Measurements from ENCODE around the gene WNT9A.
"Not testable (repeated sequence)": the region's sequence is repeated elsewhere in the genome, so short reads cannot be mapped to it uniquely, and the experiment has no call there.

WNT9A gene

GRCh38 chr1:227917081-227917950 is 30.4 kb downstream of the WNT9A start:
- no peak overlapping the region for H3K4me3 Mint-ChIP-seq

DNA sequence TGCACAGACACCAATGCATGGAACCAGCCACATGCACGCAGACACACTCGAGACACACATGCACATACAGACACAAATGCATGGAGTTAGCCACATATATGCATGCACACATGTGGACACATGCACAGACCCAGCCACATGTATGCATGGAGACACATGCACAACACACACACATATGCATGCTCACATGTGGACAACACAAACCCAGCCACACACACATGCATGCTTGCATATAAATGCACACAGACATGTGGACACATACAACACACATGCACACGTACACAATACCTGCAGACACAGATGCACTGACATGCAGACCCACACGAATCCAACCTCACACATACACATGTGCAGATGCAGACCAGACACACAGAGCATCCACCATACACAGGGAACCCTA is 31.1 kb downstream of the WNT9A start:
- intact Hi-C loops (cut with micrococcal nuclease): no loop called here
- H3K27me3 Mint-ChIP-seq: peaks cover 5% of the 10 kb centered on the region
- H3K36me3 Mint-ChIP-seq (ENCODE audit: low read depth): no peaks in the 10 kb centered on the region
- no peak overlapping the region for H3K4me3 Mint-ChIP-seq
- no peaks in the 10 kb centered on the region for H3K9me3 Mint-ChIP-seq
- no peak overlapping the region for H3K27ac Mint-ChIP-seq
- peaks cover 5% of the 10 kb centered on the region for H3K4me1 Mint-ChIP-seq (ENCODE audit: low read depth)

More at GRCh38 chr1:227917081-227917950, 30.4 kb downstream of the WNT9A start:
- no peaks in the 10 kb centered on the region for H3K9me3 Mint-ChIP-seq
- peaks cover 2% of the 10 kb centered on the region for H3K27me3 Mint-ChIP-seq
- intact Hi-C loops (cut with micrococcal nuclease): no loop called here
- H3K27ac Mint-ChIP-seq: no peak overlapping the region
- no peaks in the 10 kb centered on the region for H3K36me3 Mint-ChIP-seq (ENCODE audit: low read depth)
- peaks cover 5% of the 10 kb centered on the region for H3K4me1 Mint-ChIP-seq (ENCODE audit: low read depth)

DNA sequence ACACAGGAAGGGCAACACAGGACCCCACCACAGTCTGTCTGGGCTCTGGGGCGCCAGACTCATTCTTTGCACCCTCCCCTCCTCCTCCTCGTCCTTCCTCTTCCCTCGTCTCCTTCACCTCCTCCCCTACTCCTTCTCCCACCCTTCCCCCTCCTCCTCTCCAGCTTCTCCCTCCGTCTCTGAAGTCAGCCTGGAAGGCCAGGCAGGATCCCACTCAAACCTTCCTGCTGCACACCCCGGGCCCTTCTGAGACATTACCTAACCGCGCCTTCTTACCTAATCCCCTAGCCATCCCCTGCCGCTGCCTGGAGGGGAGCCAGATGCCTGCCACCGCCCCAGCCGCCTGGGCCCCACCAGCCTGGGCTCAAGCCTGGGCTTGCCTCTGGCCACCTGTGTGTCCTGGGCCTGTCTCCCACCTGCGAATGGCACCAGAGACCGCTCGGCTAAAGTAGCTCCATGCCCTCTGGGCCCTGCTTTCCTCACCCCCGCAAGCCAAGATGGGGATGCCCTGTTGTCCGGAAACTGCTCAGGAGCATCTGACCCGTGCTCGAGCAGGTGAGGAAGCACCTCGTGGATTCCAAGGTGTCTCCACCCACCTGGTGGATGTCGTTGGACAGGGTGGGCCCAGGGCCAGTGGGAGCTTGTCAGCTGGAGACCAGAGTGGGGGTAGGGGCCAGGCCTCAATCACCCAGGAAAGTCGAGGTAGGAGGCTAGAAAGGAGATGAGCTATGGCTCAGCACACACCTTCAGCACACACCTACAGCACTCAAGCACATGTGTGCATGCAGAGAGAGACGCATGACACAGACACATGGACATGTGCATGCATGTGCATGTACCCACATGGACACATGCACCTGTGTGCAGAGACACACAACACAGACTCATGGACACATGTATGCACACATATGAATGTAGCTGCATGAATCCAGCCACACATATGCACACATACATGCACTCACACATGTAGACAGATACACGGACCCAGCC is 31.9 kb downstream of the WNT9A start:
- H3K27ac Mint-ChIP-seq: no peak overlapping the region
- peaks cover 5% of the 10 kb centered on the region for H3K4me1 Mint-ChIP-seq (ENCODE audit: low read depth)

GRCh38 chr1:227914801-227915563 is 32.8 kb downstream of the WNT9A start:
- intact Hi-C loops (cut with micrococcal nuclease): no loop called here
- H3K4me3 Mint-ChIP-seq: no peak overlapping the region
- peaks cover 5% of the 10 kb centered on the region for H3K4me1 Mint-ChIP-seq (ENCODE audit: low read depth)
- H3K27me3 Mint-ChIP-seq: peaks cover 5% of the 10 kb centered on the region
- no peaks in the 10 kb centered on the region for H3K36me3 Mint-ChIP-seq (ENCODE audit: low read depth)
- H3K27ac Mint-ChIP-seq: no peak overlapping the region
- no peaks in the 10 kb centered on the region for H3K9me3 Mint-ChIP-seq

More for the DNA sequence above, 31.9 kb downstream of the WNT9A start:
- no peak overlapping the region for H3K4me3 Mint-ChIP-seq
- intact Hi-C loops (cut with micrococcal nuclease): no loop called here
- no peaks in the 10 kb centered on the region for H3K9me3 Mint-ChIP-seq
- H3K27me3 Mint-ChIP-seq: peaks cover 5% of the 10 kb centered on the region
- no peaks in the 10 kb centered on the region for H3K36me3 Mint-ChIP-seq (ENCODE audit: low read depth)

- peaks cover 5% of the 10 kb centered on the region for H3K4me1 Mint-ChIP-seq (ENCODE audit: low read depth)
- peaks cover 7% of the 10 kb centered on the region for H3K27me3 Mint-ChIP-seq
- H3K9me3 Mint-ChIP-seq: no peaks in the 10 kb centered on the region
- no peak overlapping the region for H3K27ac Mint-ChIP-seq
- H3K4me3 Mint-ChIP-seq: no peak overlapping the region
- intact Hi-C loops (cut with micrococcal nuclease): no loop called here
- H3K36me3 Mint-ChIP-seq (ENCODE audit: low read depth): no peaks in the 10 kb centered on the region
Observed at GRCh38 chr1:227913764-227914721, 33.7 kb downstream of the WNT9A start.

DNA sequence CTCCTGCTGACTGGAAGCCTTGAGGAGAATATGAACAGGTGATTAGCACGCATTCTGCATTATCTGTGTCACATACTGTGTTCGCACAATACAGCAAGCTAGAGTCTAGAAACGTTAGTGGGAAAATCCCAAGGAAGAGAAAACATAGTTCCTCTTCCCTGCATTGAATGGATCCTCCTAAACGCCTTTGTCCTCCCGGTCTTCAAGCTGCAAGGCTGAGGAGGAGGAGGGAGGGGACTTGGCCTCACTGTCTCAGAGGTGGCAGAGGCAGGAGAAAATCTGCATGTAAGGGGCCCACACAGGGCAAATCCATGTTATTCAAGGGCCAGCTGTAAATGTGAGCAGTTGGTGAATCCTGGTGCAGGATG is 34.4 kb downstream of the WNT9A start:
- H3K27ac Mint-ChIP-seq: no peak overlapping the region
- H3K4me1 Mint-ChIP-seq (ENCODE audit: low read depth): peaks cover 5% of the 10 kb centered on the region
- H3K27me3 Mint-ChIP-seq: peaks cover 7% of the 10 kb centered on the region
- H3K36me3 Mint-ChIP-seq (ENCODE audit: low read depth): no peaks in the 10 kb centered on the region
- intact Hi-C loops (cut with micrococcal nuclease): no loop called here
- H3K4me3 Mint-ChIP-seq: no peak overlapping the region
- no peaks in the 10 kb centered on the region for H3K9me3 Mint-ChIP-seq

DNA sequence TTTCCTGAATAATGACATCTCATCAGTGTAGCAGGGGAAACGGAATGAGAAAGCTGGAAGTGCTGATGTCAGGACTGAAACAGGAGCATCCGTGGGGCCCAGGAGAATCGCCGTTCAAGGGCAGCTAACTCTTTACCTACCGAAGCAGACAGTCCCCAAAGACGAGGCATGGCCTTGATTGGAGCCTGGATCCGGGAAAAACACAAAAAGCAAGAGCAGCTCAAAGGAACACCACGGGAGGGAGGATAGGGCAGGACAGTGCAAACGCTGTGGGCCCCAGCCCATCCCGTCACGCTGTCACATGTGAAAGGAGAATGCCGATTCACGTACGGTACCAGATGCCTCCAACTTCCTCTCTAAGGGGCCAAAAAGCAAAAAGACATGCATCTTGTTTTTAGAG is 34.9 kb downstream of the WNT9A start:
- H3K4me1 Mint-ChIP-seq (ENCODE audit: low read depth): peaks cover 5% of the 10 kb centered on the region
- H3K27me3 Mint-ChIP-seq: peaks cover 7% of the 10 kb centered on the region
- intact Hi-C loops (cut with micrococcal nuclease): no loop called here
- no peak overlapping the region for H3K27ac Mint-ChIP-seq
- no peak overlapping the region for H3K4me3 Mint-ChIP-seq
- H3K36me3 Mint-ChIP-seq (ENCODE audit: low read depth): no peaks in the 10 kb centered on the region
- no peaks in the 10 kb centered on the region for H3K9me3 Mint-ChIP-seq

DNA sequence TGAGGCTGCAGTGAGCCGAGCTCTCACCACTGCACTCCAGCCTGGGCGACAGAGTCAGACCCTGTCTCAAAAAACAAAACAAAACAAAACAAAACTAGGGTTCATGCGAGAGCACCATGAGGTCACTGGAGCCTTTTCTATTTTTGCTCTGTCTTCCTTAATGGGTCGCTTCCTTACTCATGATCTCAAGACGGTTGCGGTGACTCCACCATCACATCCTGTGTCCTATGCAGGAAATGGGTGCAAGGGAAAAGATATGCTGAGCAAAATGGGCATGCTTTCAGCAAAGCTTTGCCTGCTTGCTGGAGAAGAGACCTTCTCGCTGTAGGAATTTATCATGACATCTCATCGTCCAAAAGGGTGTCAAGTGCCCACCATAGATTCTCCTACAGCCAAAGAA is 36.4 kb downstream of the WNT9A start:
- Mint-ChIP-seq H3K4me3 (no peak overlapping the region), H3K9me3 (no peaks in the 10 kb centered on the region), H3K27me3 (peaks cover 7% of the 10 kb centered on the region), H3K27ac (no peak overlapping the region), H3K4me1 (ENCODE audit: low read depth) (peaks cover 5% of the 10 kb centered on the region), H3K36me3 (ENCODE audit: low read depth) (no peaks in the 10 kb centered on the region)
- intact Hi-C loops (cut with micrococcal nuclease): no loop called here

GRCh38 chr1:227910511-227911153 is 37.1 kb downstream of the WNT9A start:
- Mint-ChIP-seq H3K4me1 (ENCODE audit: low read depth) (peaks cover 5% of the 10 kb centered on the region), H3K4me3 (no peak overlapping the region), H3K27ac (no peak overlapping the region), H3K27me3 (peaks cover 7% of the 10 kb centered on the region), H3K36me3 (ENCODE audit: low read depth) (no peaks in the 10 kb centered on the region), H3K9me3 (no peaks in the 10 kb centered on the region)
- intact Hi-C loops (cut with micrococcal nuclease): no loop called here

GRCh38 chr1:227909923-227910328 is 37.8 kb downstream of the WNT9A start:
- H3K4me1 Mint-ChIP-seq (ENCODE audit: low read depth); H3K27me3 Mint-ChIP-seq; H3K9me3 Mint-ChIP-seq; H3K4me3 Mint-ChIP-seq; intact Hi-C loops (cut with micrococcal nuclease); H3K36me3 Mint-ChIP-seq (ENCODE audit: low read depth); H3K27ac Mint-ChIP-seq: not testable (repeated sequence)

- Mint-ChIP-seq H3K36me3 (ENCODE audit: low read depth) (no peaks in the 10 kb centered on the region), H3K27me3 (peaks cover 7% of the 10 kb centered on the region), H3K4me3 (no peak overlapping the region), H3K27ac (no peak overlapping the region), H3K4me1 (ENCODE audit: low read depth) (peaks cover 5% of the 10 kb centered on the region), H3K9me3 (no peaks in the 10 kb centered on the region)
- intact Hi-C loops (cut with micrococcal nuclease): no loop called here
Observed at GRCh38 chr1:227909188-227909587, 38.5 kb downstream of the WNT9A start.

DNA sequence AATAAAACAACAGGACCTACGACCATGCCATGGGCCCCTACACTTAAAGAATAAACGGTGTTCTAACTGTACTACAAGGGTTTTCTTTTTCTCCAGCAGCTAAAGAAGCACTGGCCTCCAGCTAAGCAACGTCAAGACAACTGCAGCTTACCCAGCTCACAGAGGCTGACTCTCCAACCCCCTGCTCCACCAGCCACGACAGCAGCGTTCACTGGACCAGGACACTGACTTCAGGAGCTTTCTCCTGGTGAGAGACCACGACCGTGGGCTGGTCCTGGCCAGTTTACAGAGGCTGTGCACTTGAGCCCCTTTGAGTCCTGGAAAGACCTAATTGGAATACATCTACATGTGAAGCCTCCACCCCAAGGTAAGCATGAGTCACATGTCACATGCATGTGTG is 39.4 kb downstream of the WNT9A start:
- Mint-ChIP-seq H3K4me3 (no peak overlapping the region), H3K36me3 (ENCODE audit: low read depth) (no peaks in the 10 kb centered on the region), H3K9me3 (no peaks in the 10 kb centered on the region), H3K27me3 (peaks cover 7% of the 10 kb centered on the region), H3K27ac (no peak overlapping the region), H3K4me1 (ENCODE audit: low read depth) (peaks cover 5% of the 10 kb centered on the region)
- intact Hi-C loops (cut with micrococcal nuclease): no loop called here

Data from dendritic cell treated with granulocyte-macrophage colony-stimulating factor and Interleukin-4, amounts not matched to agents 40 ng/mL and 50 ng/mL, for 4 days (primary cell).